Calu3 (cell line): Measurements from ENCODE around the gene SMPD3. TPM values are rescaled to one million over a fixed set of nuclear protein-coding genes. Genes with fewer than 3 reads are reported as not detected.

Source experiments
- BruUV-seq: library from RNA; stranded (reverse); fragments of 400-500 nt; replicated peaks from 2 replicates; lab custom pipeline; 2021; lab: Mats Ljungman, UMichigan
- CTCF ChIA-PET: fragments of 300-600 bp; sonication (Branson Sonifier 250); formaldehyde crosslinking; loops from one replicate; lab custom pipeline; 2022; ENCODE audit warnings: antibody characterized with exemption; lab: Charles Lee
- DNase-seq: peaks from one replicate; pipeline ENCODE4 v3.0.0; 2022
- H3K27ac Mint-ChIP-seq: one replicate; pipeline ENCODE4 v1.8.0; 2022; ENCODE audit warnings: mixed read lengths; ENCODE audit not compliant: unreplicated experiment
- H3K27me3 Mint-ChIP-seq: one replicate; pipeline ENCODE4 v1.8.0; 2022; ENCODE audit warnings: mixed read lengths; ENCODE audit not compliant: unreplicated experiment
- H3K36me3 Mint-ChIP-seq: one replicate; pipeline ENCODE4 v1.8.0; 2022; ENCODE audit warnings: mild to moderate bottlenecking, moderate library complexity, mixed read lengths; ENCODE audit not compliant: insufficient read depth, unreplicated experiment
- H3K4me1 Mint-ChIP-seq: one replicate; pipeline ENCODE4 v1.8.0; 2022; ENCODE audit warnings: mild to moderate bottlenecking, low read depth, mixed read lengths; ENCODE audit not compliant: unreplicated experiment
- H3K4me3 Mint-ChIP-seq: one replicate; pipeline ENCODE4 v1.8.0; 2022; ENCODE audit warnings: mild to moderate bottlenecking, low read depth, moderate library complexity, mixed read lengths; ENCODE audit not compliant: unreplicated experiment
- H3K9me3 Mint-ChIP-seq: one replicate; pipeline ENCODE4 v1.8.0; 2022; ENCODE audit warnings: low read depth, mixed read lengths; ENCODE audit not compliant: unreplicated experiment
- CTCF ChIP-seq: fragments of 200-600 bp; IDR thresholded peaks from one replicate; pipeline ENCODE4 v1.8.0; 2022; ENCODE audit warnings: antibody characterized with exemption; ENCODE audit not compliant: unreplicated experiment
- intact Hi-C: fragments of 100-400 bp; cut with micrococcal nuclease; formaldehyde crosslinking; loops from one replicate; pipeline ENCODE4 v1.10.0; 2022; ENCODE audit not compliant: unreplicated experiment
- total RNA-seq: library from RNA; stranded (reverse); gene quantifications from 2 replicates; pipeline ENCODE4 v1.2.3, GENCODE V29; 2022

SMPD3 gene
- total RNA-seq, 1 experiment from 2014 or later, result 0.42 TPM

- no peak for TF ChIP-seq CTCF
- BruUV-seq, result no TSS peak
- intact Hi-C loops, result no loop called here
- Mint-ChIP-seq H3K27ac (no peak overlapping the region), H3K4me3 (no peak overlapping the region), H3K9me3 (no peaks in the 10 kb centered on the region), H3K4me1 (no peaks in the 10 kb centered on the region), H3K36me3 (peaks cover 4% of the 10 kb centered on the region), H3K27me3 (peaks cover 56% of the 10 kb centered on the region)
- no peak for DNase-seq
- CTCF ChIA-PET, result interaction anchor here (0.8 kb wide), 1 partner anchor 42 kb away, joined by 4 read pairs; no protein-coding TSS in a partner anchor
These were observed 74.6 kb downstream of the SMPD3 start for GRCh38 chr16:68373528-68374245.

- Mint-ChIP-seq H3K9me3 (no peaks in the 10 kb centered on the region), H3K4me3 (no peak overlapping the region), H3K36me3 (peaks cover 4% of the 10 kb centered on the region), H3K27me3 (peaks cover 65% of the 10 kb centered on the region), H3K4me1 (no peaks in the 10 kb centered on the region), H3K27ac (no peak overlapping the region)
- no TSS peak for BruUV-seq
- no peak for TF ChIP-seq CTCF
- intact Hi-C loops, result no loop called here
- CTCF ChIA-PET, result interaction anchor here (0.8 kb wide), 1 partner anchor 43 kb away, joined by 4 read pairs; no protein-coding TSS in a partner anchor
- DNase-seq, result no peak
These were observed 75.5 kb downstream of the SMPD3 start for GRCh38 chr16:68372806-68373205.

- Mint-ChIP-seq H3K27me3 (peaks cover 69% of the 10 kb centered on the region), H3K27ac (no peak overlapping the region), H3K9me3 (no peaks in the 10 kb centered on the region), H3K4me3 (no peak overlapping the region), H3K36me3 (peaks cover 4% of the 10 kb centered on the region), H3K4me1 (no peaks in the 10 kb centered on the region)
- TF ChIP-seq CTCF, result no peak
- intact Hi-C loops, result no loop called here
- DNase-seq, result no peak
- CTCF ChIA-PET, result no interaction called here
- BruUV-seq, result no TSS peak
These were observed 76.0 kb downstream of the SMPD3 start for GRCh38 chr16:68372381-68372720.

- no peaks in the 10 kb centered on the region for H3K9me3 Mint-ChIP-seq
- intact Hi-C loops, result no loop called here
- H3K27ac Mint-ChIP-seq, result no peak overlapping the region
- H3K27me3 Mint-ChIP-seq, result peaks cover 70% of the 10 kb centered on the region
- H3K4me3 Mint-ChIP-seq, result no peak overlapping the region
- H3K36me3 Mint-ChIP-seq, result peaks cover 4% of the 10 kb centered on the region
- no peak for DNase-seq
- TF ChIP-seq CTCF, result no peak
- CTCF ChIA-PET, result no interaction called here
- BruUV-seq, result no TSS peak
- no peaks in the 10 kb centered on the region for H3K4me1 Mint-ChIP-seq
These were observed 76.5 kb downstream of the SMPD3 start for GRCh38 chr16:68371706-68372380.
